Astrocyte (in vitro differentiated cells and primary cell): Measurements from ENCODE around the gene IFI27L1. TPM values are rescaled to one million over a fixed set of nuclear protein-coding genes. Genes with fewer than 3 reads are reported as not detected.
A peak's percentile ranks its signal among the peaks of the same experiment; 100 is the strongest.

Experiments
- DNase-seq: peaks from one replicate; pipeline ENCODE4 v3.0.0-alpha.2; 2010; ENCODE audit warnings: low read depth
- FAIRE-seq: peaks from 2 replicates; lab custom pipeline; 2011; peaks lifted over from hg19 to GRCh38; lab: Jason Lieb, UNC
- H2AFZ ChIP-seq: 2 replicates; pipeline ENCODE4 v1.6.0; 2012; ENCODE audit warnings: low read depth, low read length, inconsistent platforms
- H3K27ac ChIP-seq: 2 replicates; pipeline ENCODE4 v1.5.1; 2011; ENCODE audit warnings: low read depth, low read length, inconsistent platforms
- H3K27me3 ChIP-seq: 2 replicates; pipeline ENCODE4 v1.6.0; 2011; ENCODE audit warnings: low read length, inconsistent platforms; ENCODE audit not compliant: insufficient read depth
- H3K36me3 ChIP-seq: 2 replicates; pipeline ENCODE4 v1.5.1; 2011; ENCODE audit warnings: low read length, inconsistent platforms; ENCODE audit not compliant: insufficient read depth
- H3K4me1 ChIP-seq: 2 replicates; pipeline ENCODE4 v1.5.1; 2011; ENCODE audit warnings: low read length, inconsistent platforms; ENCODE audit not compliant: insufficient read depth
- H3K4me2 ChIP-seq: 2 replicates; pipeline ENCODE4 v1.6.0; 2012; ENCODE audit warnings: low read length, inconsistent platforms
- H3K4me3 ChIP-seq: 2 replicates; pipeline ENCODE4 v1.5.1; 2011; ENCODE audit warnings: low read depth, mild to moderate bottlenecking, low read length, inconsistent platforms; ENCODE audit not compliant: insufficient read depth
- H3K79me2 ChIP-seq: 2 replicates; pipeline ENCODE4 v1.6.0; 2012; ENCODE audit warnings: mild to moderate bottlenecking, low read length, inconsistent platforms; ENCODE audit not compliant: insufficient read depth
- H3K9ac ChIP-seq: 2 replicates; pipeline ENCODE4 v1.6.0; 2012; ENCODE audit warnings: mild to moderate bottlenecking, low read length, inconsistent platforms
- H3K9me3 ChIP-seq: 2 replicates; pipeline ENCODE4 v1.5.1; 2012; ENCODE audit warnings: low read depth, mild to moderate bottlenecking, low read length, inconsistent platforms; ENCODE audit not compliant: insufficient read depth
- H4K20me1 ChIP-seq: 2 replicates; pipeline ENCODE4 v1.6.0; 2012; ENCODE audit warnings: low read length, inconsistent platforms; ENCODE audit not compliant: insufficient read depth
- H3K27ac Mint-ChIP-seq: one replicate; pipeline ENCODE4 v1.8.0; 2021; ENCODE audit warnings: mild to moderate bottlenecking, mixed read lengths; ENCODE audit not compliant: unreplicated experiment
- H3K27me3 Mint-ChIP-seq: one replicate; pipeline ENCODE4 v1.8.0; 2021; ENCODE audit warnings: low read depth, mixed read lengths; ENCODE audit not compliant: unreplicated experiment
- H3K36me3 Mint-ChIP-seq: one replicate; pipeline ENCODE4 v1.8.0; 2021; ENCODE audit warnings: low read depth, mixed read lengths; ENCODE audit not compliant: unreplicated experiment
- H3K4me1 Mint-ChIP-seq: one replicate; pipeline ENCODE4 v1.8.0; 2021; ENCODE audit warnings: low read depth, mixed read lengths; ENCODE audit not compliant: unreplicated experiment
- H3K4me3 Mint-ChIP-seq: one replicate; pipeline ENCODE4 v1.8.0; 2021; ENCODE audit warnings: mild to moderate bottlenecking, moderate library complexity, mixed read lengths; ENCODE audit not compliant: unreplicated experiment
- H3K9me3 Mint-ChIP-seq: one replicate; pipeline ENCODE4 v1.8.0; 2021; ENCODE audit warnings: mild to moderate bottlenecking, mixed read lengths; ENCODE audit not compliant: unreplicated experiment
- EZH2 ChIP-seq: IDR thresholded peaks from 2 replicates; pipeline ENCODE4 v1.6.1; 2012; ENCODE audit warnings: mild to moderate bottlenecking, low read length, inconsistent platforms; ENCODE audit not compliant: insufficient read depth
- total RNA-seq: library from RNA; stranded (reverse); gene quantifications from 2 replicates; pipeline ENCODE4 v1.2.1, GENCODE V29; 2021
- TF ChIP-seq, protein P1 (sequence below): IDR thresholded peaks from 2 replicates; pipeline ENCODE4 v1.5.1; 2011; ENCODE audit warnings: low read depth, mild to moderate bottlenecking, inconsistent platforms, low read length, moderate library complexity; ENCODE audit not compliant: insufficient read depth

IFI27L1 gene
- total RNA-seq, 1 donor from 2014 or later = 28.4 TPM

DNA sequence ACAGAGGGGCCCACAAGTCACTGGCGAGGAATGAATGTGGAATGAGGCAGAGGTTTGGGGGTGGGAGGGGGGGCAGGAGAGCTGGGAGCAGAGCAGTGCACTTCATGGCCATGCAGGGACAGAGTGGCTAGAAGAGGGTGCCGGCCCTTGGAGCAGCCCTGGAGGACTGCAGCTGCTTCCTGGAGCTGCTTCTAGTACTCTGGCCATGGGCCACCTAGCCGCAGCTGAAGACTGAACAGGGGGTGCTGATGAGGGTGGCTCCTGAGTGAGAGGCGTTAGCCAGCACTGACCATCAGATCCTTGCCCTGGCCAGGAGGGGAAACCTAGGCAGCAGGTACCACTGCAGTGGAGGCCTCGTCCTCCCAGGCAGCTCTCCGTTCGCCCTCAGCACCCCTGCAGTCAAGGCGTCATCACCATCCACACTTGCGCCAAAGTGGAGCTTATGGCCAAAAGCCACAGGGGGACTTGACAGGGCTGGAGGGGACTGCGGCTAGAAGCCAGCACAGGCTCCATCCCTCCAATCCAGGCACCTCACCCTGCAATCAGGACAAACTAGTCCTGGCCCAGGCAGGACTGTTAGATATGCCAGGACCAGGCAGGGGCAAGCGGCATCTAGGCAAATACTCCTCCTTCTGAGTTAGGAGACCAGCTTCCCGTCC is 38.5 kb upstream of the IFI27L1 start:
- peaks cover 10% of the 10 kb centered on the region for H4K20me1 ChIP-seq
- peaks cover 10% of the 10 kb centered on the region for H3K36me3 Mint-ChIP-seq

DNA sequence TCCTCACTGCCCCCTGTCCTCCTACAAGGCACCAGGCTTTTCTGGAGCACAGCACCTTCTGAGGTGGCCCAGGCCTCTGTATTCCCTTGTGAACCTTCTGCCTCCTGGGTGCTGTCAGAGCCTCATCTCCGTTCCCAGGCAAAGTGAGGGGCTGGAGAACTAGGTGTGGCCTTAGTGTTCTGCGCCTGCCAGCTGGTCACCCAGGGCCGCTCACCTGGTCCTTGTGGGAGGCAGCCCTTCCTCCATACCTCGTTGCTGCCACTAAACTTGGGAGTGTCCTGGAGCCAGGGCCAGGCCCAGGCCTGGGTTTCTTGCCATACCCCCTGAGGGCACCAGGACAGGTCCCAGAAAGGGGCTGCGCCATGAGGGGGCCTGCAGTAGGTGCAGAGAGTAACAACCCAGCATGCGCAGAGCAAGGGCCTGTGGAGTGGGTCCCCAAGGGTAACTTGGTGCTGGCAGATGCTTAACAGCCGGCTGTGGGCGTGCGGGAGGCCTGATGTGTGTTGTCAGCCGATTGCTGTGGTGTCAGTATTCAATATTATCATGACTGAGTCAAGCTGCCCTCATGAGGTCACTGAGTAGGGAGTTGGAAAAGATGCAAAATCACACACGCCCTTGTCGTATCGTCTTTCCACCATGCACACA is 37.9 kb upstream of the IFI27L1 start:
- Histone ChIP-seq H3K27me3 (no peaks in the 10 kb centered on the region), H3K9me3 (no peaks in the 10 kb centered on the region), H3K36me3 (peaks cover 18% of the 10 kb centered on the region), H3K4me2 (no peak overlapping the region), H3K4me1 (peaks cover 5% of the 10 kb centered on the region), H3K79me2 (no peaks in the 10 kb centered on the region), H2AFZ (no peak overlapping the region), H3K4me3 (no peak overlapping the region), H3K9ac (no peak overlapping the region), H4K20me1 (peaks cover 14% of the 10 kb centered on the region), H3K27ac (no peak overlapping the region)
- FAIRE-seq = no peak
- no peaks in the 10 kb centered on the region for H3K9me3 Mint-ChIP-seq
- TF ChIP-seq EZH2 = no peak
- TF ChIP-seq, protein P1, sequence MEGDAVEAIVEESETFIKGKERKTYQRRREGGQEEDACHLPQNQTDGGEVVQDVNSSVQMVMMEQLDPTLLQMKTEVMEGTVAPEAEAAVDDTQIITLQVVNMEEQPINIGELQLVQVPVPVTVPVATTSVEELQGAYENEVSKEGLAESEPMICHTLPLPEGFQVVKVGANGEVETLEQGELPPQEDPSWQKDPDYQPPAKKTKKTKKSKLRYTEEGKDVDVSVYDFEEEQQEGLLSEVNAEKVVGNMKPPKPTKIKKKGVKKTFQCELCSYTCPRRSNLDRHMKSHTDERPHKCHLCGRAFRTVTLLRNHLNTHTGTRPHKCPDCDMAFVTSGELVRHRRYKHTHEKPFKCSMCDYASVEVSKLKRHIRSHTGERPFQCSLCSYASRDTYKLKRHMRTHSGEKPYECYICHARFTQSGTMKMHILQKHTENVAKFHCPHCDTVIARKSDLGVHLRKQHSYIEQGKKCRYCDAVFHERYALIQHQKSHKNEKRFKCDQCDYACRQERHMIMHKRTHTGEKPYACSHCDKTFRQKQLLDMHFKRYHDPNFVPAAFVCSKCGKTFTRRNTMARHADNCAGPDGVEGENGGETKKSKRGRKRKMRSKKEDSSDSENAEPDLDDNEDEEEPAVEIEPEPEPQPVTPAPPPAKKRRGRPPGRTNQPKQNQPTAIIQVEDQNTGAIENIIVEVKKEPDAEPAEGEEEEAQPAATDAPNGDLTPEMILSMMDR = no peak
- no peak overlapping the region for H3K27ac Mint-ChIP-seq
- peaks cover 7% of the 10 kb centered on the region for H3K27me3 Mint-ChIP-seq
- peaks cover 4% of the 10 kb centered on the region for H3K4me1 Mint-ChIP-seq
- DNase-seq = peak; percentile 16
- H3K36me3 Mint-ChIP-seq = peaks cover 12% of the 10 kb centered on the region
- H3K4me3 Mint-ChIP-seq = no peak overlapping the region

More for the DNA sequence above, 38.5 kb upstream of the IFI27L1 start:
- Histone ChIP-seq H2AFZ (no peak overlapping the region), H3K4me1 (peaks cover 5% of the 10 kb centered on the region), H3K9me3 (no peaks in the 10 kb centered on the region), H3K79me2 (no peaks in the 10 kb centered on the region), H3K4me2 (no peak overlapping the region), H3K4me3 (no peak overlapping the region), H3K36me3 (peaks cover 13% of the 10 kb centered on the region), H3K27me3 (no peaks in the 10 kb centered on the region), H3K27ac (no peak overlapping the region), H3K9ac (no peak overlapping the region)
- Mint-ChIP-seq H3K9me3 (no peaks in the 10 kb centered on the region), H3K27me3 (peaks cover 7% of the 10 kb centered on the region), H3K27ac (no peak overlapping the region), H3K4me1 (peaks cover 3% of the 10 kb centered on the region), H3K4me3 (no peak overlapping the region)
- FAIRE-seq = no peak
- DNase-seq = no peak
- TF ChIP-seq, protein P1 = no peak
- no peak for TF ChIP-seq EZH2
